Natural killer cell (primary cell): ENCODE results near the gene GPR37L1. TPM values are rescaled to one million over a fixed set of nuclear protein-coding genes. Genes with fewer than 3 reads are reported as not detected.

Experiments
- ATAC-seq, 3 donors: fragments of 150-1000 bp in 2 of 3; fragments of 200-7000 bp in 1 of 3; cut with Tn5 transposase; 1 replicate in 1 of 3; 2 replicates in 2 of 3; pipeline ENCODE4 v1.10.0; 2021; ENCODE audit warnings: mild to moderate bottlenecking in 2 of 3, moderate library complexity in 2 of 3
- DNase-seq, 2 donors: peaks; one replicate each; pipeline versions ENCODE4 v3.0.0 to v3.0.0-alpha.2; 2013 to 2021; ENCODE audit warnings: mixed read lengths in 1 of 2
- H3K27ac ChIP-seq: one replicate; pipeline ENCODE4 v1.5.1; 2013; ENCODE audit warnings: mild to moderate bottlenecking, low read length
- H3K27me3 ChIP-seq: one replicate; pipeline ENCODE4 v1.6.1; 2013; ENCODE audit warnings: low read length; ENCODE audit not compliant: control insufficient read depth, insufficient read depth
- H3K36me3 ChIP-seq: one replicate; pipeline ENCODE4 v1.6.1; 2013; ENCODE audit warnings: low read length; ENCODE audit not compliant: control insufficient read depth, insufficient read depth
- H3K4me1 ChIP-seq: one replicate; pipeline ENCODE4 v1.6.1; 2013; ENCODE audit warnings: low read length; ENCODE audit not compliant: control insufficient read depth, insufficient read depth
- H3K4me3 ChIP-seq: one replicate; pipeline ENCODE4 v1.5.1; 2013; ENCODE audit warnings: low read length
- H3K9me3 ChIP-seq: one replicate; pipeline ENCODE4 v1.6.1; 2013; ENCODE audit warnings: low read length; ENCODE audit not compliant: control insufficient read depth, insufficient read depth
- H3K27ac Mint-ChIP-seq, 2 donors: one replicate each; pipeline ENCODE4 v1.8.0; 2022; ENCODE audit warnings: mild to moderate bottlenecking in 2 of 2, mixed read lengths in 2 of 2, moderate library complexity in 1 of 2
- H3K27me3 Mint-ChIP-seq, 2 donors: one replicate each; pipeline ENCODE4 v1.8.0; 2022; ENCODE audit warnings: low read depth in 2 of 2, mixed read lengths in 2 of 2
- H3K36me3 Mint-ChIP-seq: one replicate; pipeline ENCODE4 v1.8.0; 2022; ENCODE audit warnings: mixed read lengths
- H3K4me1 Mint-ChIP-seq, 2 donors: one replicate each; pipeline ENCODE4 v1.8.0; 2022; ENCODE audit warnings: mixed read lengths in 2 of 2
- H3K4me3 Mint-ChIP-seq: one replicate; pipeline ENCODE4 v1.8.0; 2022; ENCODE audit warnings: mild to moderate bottlenecking, moderate library complexity, mixed read lengths
- H3K9me3 Mint-ChIP-seq, 2 donors: one replicate each; pipeline ENCODE4 v1.8.0; 2022; ENCODE audit warnings: mixed read lengths in 2 of 2
- WGBS: methylation state at CpG from one replicate; pipeline ENCODE4 v1.1.7; 2013; ENCODE audit warnings: missing lambda C conversion rate; ENCODE audit not compliant: insufficient coverage; 5-methylcytosine and 5-hydroxymethylcytosine counted together
- intact Hi-C: fragments of 100-400 bp; cut with micrococcal nuclease; formaldehyde crosslinking; loops from one replicate; pipeline ENCODE4 v1.14.2; 2022
- total RNA-seq, 4 donors: library from RNA; stranded (reverse); fragments of 120-200 nt in 1 of 4; gene quantifications; one replicate each; pipeline versions ENCODE4 v1.2.3 to v1.2.4, GENCODE V29; 2013 to 2022
- TF ChIP-seq, protein P1 (sequence below): fragments of 200-600 bp; IDR thresholded peaks from one replicate; pipeline ENCODE4 v1.8.0; 2022; ENCODE audit warnings: antibody characterized with exemption

The GPR37L1 gene
- total RNA-seq, 3 donors from 2014 or later (not counting 1 experiment from before 2014, with no cell fraction given): not detected

DNA sequence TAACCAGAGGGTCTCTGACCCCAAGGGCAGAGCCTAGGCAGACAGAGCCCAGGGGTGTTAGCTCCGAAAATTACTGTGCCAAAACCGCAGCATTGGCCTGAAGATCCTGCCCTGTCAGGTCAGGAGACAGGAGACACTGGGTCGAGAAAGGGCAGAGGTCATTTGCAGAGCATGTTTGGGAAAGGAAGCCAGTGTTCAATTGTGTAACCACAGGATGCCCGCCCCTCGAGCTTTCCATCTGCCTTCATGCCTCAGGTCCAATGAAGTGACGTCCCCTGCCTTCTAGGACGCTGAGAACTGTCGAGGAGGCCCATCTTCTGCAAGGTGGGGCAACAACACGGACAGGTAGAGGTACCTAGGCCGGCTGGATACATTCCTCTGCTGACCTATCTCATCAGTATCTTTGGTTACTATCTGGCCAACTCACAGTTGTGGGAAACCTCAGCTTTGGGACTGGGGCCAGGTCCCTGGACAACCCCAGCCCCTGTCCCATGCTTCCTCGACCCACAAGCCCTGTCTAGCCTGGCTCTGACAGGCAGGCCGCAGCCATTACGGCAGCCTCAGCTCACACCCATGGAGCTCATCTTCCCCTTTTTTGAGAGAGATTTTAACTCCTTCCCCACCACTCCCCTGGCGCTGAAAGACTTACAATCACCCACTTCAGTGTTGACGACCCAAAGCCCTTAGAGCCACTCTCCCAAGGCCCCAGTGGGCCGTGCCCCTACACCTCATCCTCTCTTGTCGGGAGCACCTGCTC is 20.5 kb downstream of the GPR37L1 start:
- 3% methylated on average over 17 of the region's 17 CpGs for WGBS
- peaks cover 32 to 53% of the 10 kb centered on the region in 2 donors for H3K4me1 Mint-ChIP-seq
- peaks cover 28% of the 10 kb centered on the region for H3K4me1 ChIP-seq
- H3K4me3 ChIP-seq: peak overlapping the region; percentile 60
- no peaks in the 10 kb centered on the region for H3K9me3 ChIP-seq
- H3K4me3 Mint-ChIP-seq: peak overlapping the region; percentile 95
- H3K36me3 ChIP-seq: peaks cover 15% of the 10 kb centered on the region
- H3K27me3 ChIP-seq: no peaks in the 10 kb centered on the region
- no peaks in the 10 kb centered on the region for H3K27me3 Mint-ChIP-seq
- H3K9me3 Mint-ChIP-seq: no peaks in the 10 kb centered on the region
- peak overlapping the region; percentile 90 to 96 for H3K27ac Mint-ChIP-seq
- DNase-seq (peak in 1 of 2 donors; percentile 47), ATAC-seq (peak; percentile 24 to 50 (median 37))
- H3K36me3 Mint-ChIP-seq: no peaks in the 10 kb centered on the region
- H3K27ac ChIP-seq: peak overlapping the region; percentile 69
- TF ChIP-seq, protein P1, sequence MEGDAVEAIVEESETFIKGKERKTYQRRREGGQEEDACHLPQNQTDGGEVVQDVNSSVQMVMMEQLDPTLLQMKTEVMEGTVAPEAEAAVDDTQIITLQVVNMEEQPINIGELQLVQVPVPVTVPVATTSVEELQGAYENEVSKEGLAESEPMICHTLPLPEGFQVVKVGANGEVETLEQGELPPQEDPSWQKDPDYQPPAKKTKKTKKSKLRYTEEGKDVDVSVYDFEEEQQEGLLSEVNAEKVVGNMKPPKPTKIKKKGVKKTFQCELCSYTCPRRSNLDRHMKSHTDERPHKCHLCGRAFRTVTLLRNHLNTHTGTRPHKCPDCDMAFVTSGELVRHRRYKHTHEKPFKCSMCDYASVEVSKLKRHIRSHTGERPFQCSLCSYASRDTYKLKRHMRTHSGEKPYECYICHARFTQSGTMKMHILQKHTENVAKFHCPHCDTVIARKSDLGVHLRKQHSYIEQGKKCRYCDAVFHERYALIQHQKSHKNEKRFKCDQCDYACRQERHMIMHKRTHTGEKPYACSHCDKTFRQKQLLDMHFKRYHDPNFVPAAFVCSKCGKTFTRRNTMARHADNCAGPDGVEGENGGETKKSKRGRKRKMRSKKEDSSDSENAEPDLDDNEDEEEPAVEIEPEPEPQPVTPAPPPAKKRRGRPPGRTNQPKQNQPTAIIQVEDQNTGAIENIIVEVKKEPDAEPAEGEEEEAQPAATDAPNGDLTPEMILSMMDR: no peak
- intact Hi-C loops: no loop called here

DNA sequence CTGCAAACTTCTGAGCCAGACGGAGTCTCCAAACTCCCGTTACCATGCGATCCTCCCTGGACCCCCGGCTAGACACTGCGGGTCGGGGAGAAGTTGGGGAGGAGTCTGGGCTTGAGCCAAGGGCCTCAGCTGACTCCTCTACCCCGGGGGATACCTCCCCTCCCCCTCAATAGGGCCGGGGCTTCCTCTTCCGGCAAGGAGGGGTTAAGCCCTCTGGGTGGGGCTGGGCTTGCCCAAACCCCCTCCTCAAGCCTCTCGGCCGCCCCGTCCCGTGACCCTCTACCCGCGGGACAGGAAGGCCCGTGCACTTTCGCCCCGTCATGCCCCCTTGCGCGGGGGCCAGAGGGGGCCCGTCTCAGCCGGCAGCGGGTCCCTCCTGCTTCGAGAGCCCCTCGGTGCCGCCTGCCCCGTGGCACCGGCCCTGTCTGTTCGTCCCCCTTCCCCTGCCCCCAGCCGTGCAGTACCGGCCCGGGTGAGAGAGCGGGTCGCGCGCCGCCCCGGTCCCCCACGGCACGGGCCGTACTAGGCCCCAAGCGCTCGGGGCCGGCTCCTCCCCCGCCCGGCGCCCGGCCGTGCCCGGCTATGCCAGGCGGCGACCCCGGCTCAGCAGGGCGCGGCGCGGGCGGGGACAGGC is 21.2 kb downstream of the GPR37L1 start:
- TF ChIP-seq, protein P1: no peak
- Mint-ChIP-seq H3K27ac (peak overlapping the region; percentile 90 to 96), H3K4me3 (peak overlapping the region; percentile 95), H3K36me3 (no peaks in the 10 kb centered on the region), H3K4me1 (peaks cover 25 to 46% of the 10 kb centered on the region in 2 donors), H3K9me3 (no peaks in the 10 kb centered on the region), H3K27me3 (no peaks in the 10 kb centered on the region)
- H3K4me3 ChIP-seq: peak overlapping the region; percentile 60
- intact Hi-C loops: no loop called here
- no peaks in the 10 kb centered on the region for H3K9me3 ChIP-seq
- H3K36me3 ChIP-seq: peaks cover 17% of the 10 kb centered on the region
- DNase-seq (peak in 1 of 2 donors; percentile 47), ATAC-seq (peak; percentile 55 to 71 (median 60))
- H3K4me1 ChIP-seq: peaks cover 28% of the 10 kb centered on the region
- H3K27me3 ChIP-seq: no peaks in the 10 kb centered on the region
- peak overlapping the region; percentile 69 for H3K27ac ChIP-seq
- WGBS: under 1% methylated on average over 55 of the region's 58 CpGs

DNA sequence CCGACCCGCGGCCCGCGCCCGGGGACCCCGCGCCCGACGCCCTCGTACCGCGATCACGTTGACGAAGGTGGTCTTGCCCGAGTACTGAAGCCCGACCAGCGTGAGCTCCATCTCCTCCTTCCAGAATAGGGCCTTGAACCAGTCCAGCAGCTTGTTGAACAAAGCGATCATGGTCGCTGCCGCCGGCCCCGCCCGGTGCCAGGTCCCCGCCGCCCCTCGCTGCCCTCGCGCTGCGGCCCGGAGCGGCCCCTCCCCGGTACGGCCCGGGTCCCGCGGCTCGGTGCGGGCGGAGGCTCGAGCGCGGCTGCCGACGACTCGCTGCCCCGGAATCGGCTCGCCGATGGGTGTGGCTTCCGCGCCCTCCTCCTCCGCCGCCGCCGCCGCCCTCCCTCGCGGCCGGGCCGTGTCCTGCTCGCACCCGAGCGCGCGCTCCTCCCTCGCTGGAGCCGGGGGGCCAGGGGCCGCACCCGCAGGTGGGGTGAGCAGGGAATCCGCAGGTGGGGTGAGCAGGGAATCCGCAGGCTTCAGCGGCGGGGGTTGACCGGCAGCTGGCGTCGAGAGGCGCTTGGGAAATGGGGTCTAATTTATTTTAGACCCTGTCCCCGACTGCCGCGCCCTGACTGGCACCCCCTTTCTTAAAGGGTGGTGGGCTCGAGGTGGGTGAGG is 21.8 kb downstream of the GPR37L1 start, which contains the start of gene ARL8A:
ARL8A (minus strand) TSS at position 336 of the 666 bp plus-strand sequence; CDS start at position 171, 165 bp downstream.
- peak within 1 kb of the TSS; percentile 95 for H3K4me3 Mint-ChIP-seq
- H3K36me3 ChIP-seq: peaks cover 17% of the 10 kb centered on the region
- WGBS: under 1% methylated on average over 82 of the region's 82 CpGs
- peak within 1 kb of the TSS; percentile 90 to 96 for H3K27ac Mint-ChIP-seq
- TF ChIP-seq, protein P1: no peak
- peak within 1 kb of the TSS; percentile 60 for H3K4me3 ChIP-seq
- DNase-seq: peak; percentile 68 to 76
- no peaks in the 10 kb centered on the region for H3K27me3 ChIP-seq
- H3K9me3 ChIP-seq: no peaks in the 10 kb centered on the region
- no peaks in the 10 kb centered on the region for H3K27me3 Mint-ChIP-seq
- H3K4me1 ChIP-seq: peaks cover 28% of the 10 kb centered on the region
- intact Hi-C loops: no loop called here
- H3K36me3 Mint-ChIP-seq: no peaks in the 10 kb centered on the region
- peak; percentile 76 to 85 (median 78) for ATAC-seq
- no peaks in the 10 kb centered on the region for H3K9me3 Mint-ChIP-seq
- H3K27ac ChIP-seq: peak within 1 kb of the TSS; percentile 69
- H3K4me1 Mint-ChIP-seq: peaks cover 25 to 43% of the 10 kb centered on the region in 2 donors
